HCT116 (cell line): Measurements from ENCODE around the gene UGT1A9. TPM values are rescaled to one million over a fixed set of nuclear protein-coding genes. Genes with fewer than 3 reads are reported as not detected.

Experiments used
- ATAC-seq: fragments of 200-7000 bp; cut with Tn5 transposase; 2 replicates; pipeline ENCODE4 v1.9.1; 2020; ENCODE audit warnings: mild to moderate bottlenecking, moderate library complexity
- BruUV-seq: library from RNA; stranded (reverse); fragments of 400-500 nt; replicated peaks from 2 replicates; lab custom pipeline; 2021; lab: Mats Ljungman, UMichigan
- CTCF ChIA-PET: fragments of 300-600 bp; sonication (Branson Sonifier 250); formaldehyde crosslinking; loops from one replicate; lab custom pipeline; 2021; ENCODE audit warnings: antibody characterized with exemption; lab: Charles Lee
- POLR2A ChIA-PET: fragments of 300-600, 350-600 bp; sonication (Branson Sonifier 250); formaldehyde crosslinking; loops from one replicate; lab custom pipeline; 2021; ENCODE audit warnings: antibody characterized with exemption; lab: Charles Lee
- RAD21 ChIA-PET, 2 experiments: fragments of 300-600 bp; sonication (Branson Sonifier 250); formaldehyde crosslinking; loops; one replicate each; lab custom pipeline; 2023; ENCODE audit warnings: low total read pairs in 2 of 2; ENCODE audit not compliant: uncharacterized antibody in 2 of 2, unreplicated experiment in 2 of 2, low non-redundant PET in 1 of 2; lab: Charles Lee
- DNase-seq: peaks from one replicate; pipeline ENCODE4 v3.0.0-alpha.2; 2010; ENCODE audit warnings: low read depth, low spot score
- H2AFZ ChIP-seq: fragments of 200-600 bp; shearing (Covaris generic), sonication (generic); 2 replicates; pipeline ENCODE4 v1.6.1; 2017; ENCODE audit warnings: low read depth, mixed run types, mixed read lengths, antibody characterized with exemption, low read length; ENCODE audit not compliant: poor library complexity, severe bottlenecking
- H3K27ac ChIP-seq: 2 replicates; pipeline ENCODE4 v1.5.1; 2012; ENCODE audit warnings: low read depth, low read length
- H3K27me3 ChIP-seq: fragments of 200-600 bp; sonication (generic); 2 replicates; pipeline ENCODE4 v1.6.1; 2016; ENCODE audit warnings: mixed run types, low read length, mixed read lengths; ENCODE audit not compliant: insufficient read depth
- H3K36me3 ChIP-seq, 2 experiments: fragments of 200-500 bp in 1 of 2; fragments of 200-600 bp in 1 of 2; sonication (Bioruptor generic) in 1 of 2; sonication (generic) in 1 of 2; 2 replicates each; pipeline versions ENCODE4 v1.5.1 to v1.6.1; 2014 to 2016; ENCODE audit warnings: low read length in 2 of 2, inconsistent platforms in 1 of 2, mixed read lengths in 1 of 2, mixed run types in 1 of 2; ENCODE audit not compliant: insufficient read depth in 2 of 2, control insufficient read depth in 1 of 2
- H3K4me1 ChIP-seq, 2 experiments: fragments of 200-600 bp in 1 of 2; sonication (generic) in 1 of 2; 2 replicates each; pipeline versions ENCODE4 v1.5.1 to v1.6.1; 2012 to 2017; ENCODE audit warnings: low read length in 2 of 2, inconsistent platforms in 1 of 2, mild to moderate bottlenecking in 1 of 2, mixed read lengths in 1 of 2, mixed run types in 1 of 2, moderate library complexity in 1 of 2; ENCODE audit not compliant: insufficient read depth in 2 of 2, control insufficient read depth in 1 of 2
- H3K4me2 ChIP-seq: fragments of 200-600 bp; sonication (generic); 2 replicates; pipeline ENCODE4 v1.6.1; 2017; ENCODE audit warnings: mixed run types, low read length, mixed read lengths
- H3K4me3 ChIP-seq, 2 experiments: fragments of 200-600 bp in 1 of 2; sonication (generic) in 1 of 2; replicated peaks in 1 of 2; 2 replicates each; pipeline ENCODE4 v1.5.1; 2011 to 2016; ENCODE audit warnings: low read length in 2 of 2, control low read depth in 1 of 2, low read depth in 1 of 2, mild to moderate bottlenecking in 1 of 2, mixed read lengths in 1 of 2, mixed run types in 1 of 2
- H3K79me2 ChIP-seq: fragments of 200-600 bp; sonication (generic); 2 replicates; pipeline ENCODE4 v1.6.1; 2017; ENCODE audit warnings: mild to moderate bottlenecking, mixed run types, low read length, moderate library complexity, mixed read lengths; ENCODE audit not compliant: insufficient read depth
- H3K9ac ChIP-seq: fragments of 200-600 bp; sonication (generic); 2 replicates; pipeline ENCODE4 v1.6.1; 2016; ENCODE audit warnings: low read length, mixed read lengths
- H3K9me2 ChIP-seq: fragments of 200-600 bp; sonication (generic), shearing (Covaris generic); 2 replicates; pipeline ENCODE4 v1.6.1; 2017; ENCODE audit warnings: mixed run types, mild to moderate bottlenecking, moderate library complexity; ENCODE audit not compliant: insufficient read depth
- H3K9me3 ChIP-seq, 2 experiments: fragments of 200-500 bp in 1 of 2; fragments of 200-600 bp in 1 of 2; sonication (Bioruptor generic) in 1 of 2; sonication (generic) in 1 of 2; 2 replicates each; pipeline ENCODE4 v1.6.1; 2014 to 2017; ENCODE audit warnings: low read length in 2 of 2, mixed read lengths in 2 of 2, inconsistent platforms in 1 of 2, low read depth in 1 of 2, mild to moderate bottlenecking in 1 of 2, mixed run types in 1 of 2, moderate library complexity in 1 of 2; ENCODE audit not compliant: control insufficient read depth in 1 of 2, insufficient read depth in 1 of 2
- H4K20me1 ChIP-seq: fragments of 200-600 bp; sonication (generic), shearing (Covaris generic); 2 replicates; pipeline ENCODE4 v1.6.1; 2017; ENCODE audit warnings: mixed run types, mild to moderate bottlenecking, moderate library complexity; ENCODE audit not compliant: insufficient read depth
- CBX3 ChIP-seq: IDR thresholded peaks from 2 replicates; pipeline ENCODE4 v1.6.1; 2012; ENCODE audit warnings: low read depth
- CTCF ChIP-seq, 3 experiments: fragments of 200-600 bp in 1 of 3; sonication (generic) in 1 of 3; IDR thresholded peaks in 2 of 3; conservative IDR thresholded peaks in 1 of 3; 2 replicates each; pipeline ENCODE4 v1.5.1; 2012 to 2017; ENCODE audit warnings: low read depth in 2 of 3, low read length in 2 of 3, antibody characterized with exemption in 1 of 3, borderline replicate concordance in 1 of 3, control low read depth in 1 of 3, mild to moderate bottlenecking in 1 of 3, mixed read lengths in 1 of 3, mixed run types in 1 of 3, moderate library complexity in 1 of 3; ENCODE audit not compliant: insufficient read depth in 1 of 3
- EGR1 ChIP-seq: IDR thresholded peaks from 2 replicates; pipeline ENCODE4 v1.6.1; 2012; ENCODE audit warnings: low read depth
- ELF1 ChIP-seq: IDR thresholded peaks from 2 replicates; pipeline ENCODE4 v1.6.1; 2012; ENCODE audit warnings: low read depth, borderline replicate concordance
- EZH2phosphoT487 ChIP-seq: fragments of 200-600 bp; IDR thresholded peaks from 2 replicates; pipeline ENCODE4 v1.6.1; 2018; ENCODE audit warnings: antibody characterized with exemption, borderline replicate concordance
- JUND ChIP-seq: IDR thresholded peaks from 2 replicates; pipeline ENCODE4 v1.6.1; 2012
- POLR2A ChIP-seq: IDR thresholded peaks from 2 replicates; pipeline ENCODE4 v1.7.0; 2011; ENCODE audit warnings: borderline replicate concordance; ENCODE audit not compliant: insufficient read depth, insufficient read length; ENCODE audit errors: extremely low read depth
- POLR2AphosphoS5 ChIP-seq: IDR thresholded peaks from 2 replicates; pipeline ENCODE4 v1.6.1; 2011; ENCODE audit warnings: mild to moderate bottlenecking, low read depth, low read length, moderate library complexity
- RAD21 ChIP-seq: IDR thresholded peaks from 2 replicates; pipeline ENCODE4 v1.6.1; 2012; ENCODE audit warnings: low read depth, mild to moderate bottlenecking
- REST ChIP-seq: IDR thresholded peaks from 2 replicates; pipeline ENCODE4 v1.6.1; 2012; ENCODE audit warnings: low read depth
- SIN3A ChIP-seq: IDR thresholded peaks from 2 replicates; pipeline ENCODE4 v1.6.1; 2012; ENCODE audit warnings: low read depth
- SP1 ChIP-seq: IDR thresholded peaks from 2 replicates; pipeline ENCODE4 v1.6.1; 2012; ENCODE audit warnings: low read depth
- SRF ChIP-seq: IDR thresholded peaks from 2 replicates; pipeline ENCODE4 v1.6.1; 2012; ENCODE audit warnings: low read depth
- TCF7L2 ChIP-seq: IDR thresholded peaks from 2 replicates; pipeline ENCODE4 v1.7.0; 2011; ENCODE audit warnings: borderline replicate concordance, inconsistent platforms; ENCODE audit not compliant: insufficient read depth, insufficient read length; ENCODE audit errors: extremely low read depth
- YY1 ChIP-seq: IDR thresholded peaks from 2 replicates; pipeline ENCODE4 v1.6.1; 2011; ENCODE audit warnings: low read length, low read depth, moderate library complexity, mild to moderate bottlenecking; ENCODE audit not compliant: insufficient replicate concordance; ENCODE audit errors: extremely low read depth
- intact Hi-C: fragments of 100-400 bp; cut with micrococcal nuclease; formaldehyde crosslinking; loops from 2 replicates; pipeline ENCODE4 v1.10.0; 2022
- total RNA-seq: library from RNA; stranded (reverse); gene quantifications from one replicate; pipeline ENCODE4 v1.2.1, GENCODE V29; 2021; ENCODE audit not compliant: unreplicated experiment
- TF ChIP-seq, protein P1 (sequence below): IDR thresholded peaks from 2 replicates; pipeline ENCODE4 v1.6.1; 2011; ENCODE audit warnings: mild to moderate bottlenecking, low read length, moderate library complexity; ENCODE audit not compliant: insufficient replicate concordance; ENCODE audit errors: extremely low read depth

Gene UGT1A9
- total RNA-seq, 1 experiment from 2014 or later = not detected

DNA sequence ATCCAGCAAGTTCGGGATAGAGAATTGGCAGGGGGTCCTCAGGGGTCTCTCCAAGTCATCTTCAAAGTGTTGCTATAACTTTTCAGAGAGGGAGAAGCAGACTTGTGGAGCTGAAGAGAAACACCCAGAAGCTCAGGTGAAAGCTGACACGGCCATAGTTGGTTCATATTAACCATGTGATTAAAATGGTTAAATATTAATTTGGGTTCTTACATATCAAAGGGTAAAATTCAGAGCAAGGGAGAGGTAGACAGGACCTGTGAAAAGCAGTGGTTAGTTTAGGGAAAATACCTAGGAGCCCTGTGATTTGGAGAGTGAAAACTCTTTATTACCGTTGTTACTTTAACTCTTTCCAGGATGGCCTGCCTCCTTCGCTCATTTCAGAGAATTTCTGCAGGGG lies 20.9 kb downstream of the UGT1A9 start, which contains the start of gene UGT1A6:
Gene UGT1A6 (plus strand): TSS at position 243 of the 400 bp plus-strand sequence. CDS start 115 bp downstream, at position 358.
- H3K27ac ChIP-seq = no peak within 1 kb of the TSS
- H3K27me3 ChIP-seq = no peaks in the 10 kb centered on the region
- ATAC-seq (no peak), DNase-seq (no peak)
- ChIA-PET CTCF (no interaction called here), POLR2A (no interaction called here)
- no TSS peak for BruUV-seq
- no peaks in the 10 kb centered on the region for H3K4me1 ChIP-seq
- H3K36me3 ChIP-seq = no peaks in the 10 kb centered on the region
- no peak within 1 kb of the TSS for H2AFZ ChIP-seq
- no peaks in the 10 kb centered on the region for H4K20me1 ChIP-seq
- TF ChIP-seq POLR2AphosphoS5 = no peak
- no peak for TF ChIP-seq CBX3
- TF ChIP-seq EGR1 = no peak
- TF ChIP-seq CTCF (IDR thresholded peaks at IDR 0.05 in 2 of 3, conservative IDR thresholded peaks at IDR 0.05 in 1 of 3; ENCODE audit: borderline replicate concordance in 1 of 3, insufficient read depth in 1 of 3, low read depth in 2 of 3, low read length in 2 of 3) = no peak
- no peak for TF ChIP-seq REST
- no peak for TF ChIP-seq POLR2A
- TF ChIP-seq SRF = no peak
- no peak for TF ChIP-seq EZH2phosphoT487
- TF ChIP-seq YY1 = no peak
- no peak for TF ChIP-seq RAD21
- TF ChIP-seq JUND = no peak
- no peak for TF ChIP-seq TCF7L2
- TF ChIP-seq SP1 = no peak
- no peak for TF ChIP-seq SIN3A
- TF ChIP-seq, protein P1, sequence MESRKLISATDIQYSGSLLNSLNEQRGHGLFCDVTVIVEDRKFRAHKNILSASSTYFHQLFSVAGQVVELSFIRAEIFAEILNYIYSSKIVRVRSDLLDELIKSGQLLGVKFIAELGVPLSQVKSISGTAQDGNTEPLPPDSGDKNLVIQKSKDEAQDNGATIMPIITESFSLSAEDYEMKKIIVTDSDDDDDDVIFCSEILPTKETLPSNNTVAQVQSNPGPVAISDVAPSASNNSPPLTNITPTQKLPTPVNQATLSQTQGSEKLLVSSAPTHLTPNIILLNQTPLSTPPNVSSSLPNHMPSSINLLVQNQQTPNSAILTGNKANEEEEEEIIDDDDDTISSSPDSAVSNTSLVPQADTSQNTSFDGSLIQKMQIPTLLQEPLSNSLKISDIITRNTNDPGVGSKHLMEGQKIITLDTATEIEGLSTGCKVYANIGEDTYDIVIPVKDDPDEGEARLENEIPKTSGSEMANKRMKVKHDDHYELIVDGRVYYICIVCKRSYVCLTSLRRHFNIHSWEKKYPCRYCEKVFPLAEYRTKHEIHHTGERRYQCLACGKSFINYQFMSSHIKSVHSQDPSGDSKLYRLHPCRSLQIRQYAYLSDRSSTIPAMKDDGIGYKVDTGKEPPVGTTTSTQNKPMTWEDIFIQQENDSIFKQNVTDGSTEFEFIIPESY = no peak
- TF ChIP-seq ELF1 = no peak
- TF ChIP-seq, all 23 proteins: peak for 0
- Histone ChIP-seq H3K9me2 (no peaks in the 10 kb centered on the region), H3K79me2 (no peaks in the 10 kb centered on the region), H3K4me2 (no peak within 1 kb of the TSS), H3K9me3 (no peaks in the 10 kb centered on the region), H3K9ac (no peak within 1 kb of the TSS), H3K4me3 (no peak within 1 kb of the TSS)
- RAD21 ChIA-PET = no interaction called here
- intact Hi-C loops = no loop called here
